Measurements from ENCODE around the gene KCNJ3.

DNA sequence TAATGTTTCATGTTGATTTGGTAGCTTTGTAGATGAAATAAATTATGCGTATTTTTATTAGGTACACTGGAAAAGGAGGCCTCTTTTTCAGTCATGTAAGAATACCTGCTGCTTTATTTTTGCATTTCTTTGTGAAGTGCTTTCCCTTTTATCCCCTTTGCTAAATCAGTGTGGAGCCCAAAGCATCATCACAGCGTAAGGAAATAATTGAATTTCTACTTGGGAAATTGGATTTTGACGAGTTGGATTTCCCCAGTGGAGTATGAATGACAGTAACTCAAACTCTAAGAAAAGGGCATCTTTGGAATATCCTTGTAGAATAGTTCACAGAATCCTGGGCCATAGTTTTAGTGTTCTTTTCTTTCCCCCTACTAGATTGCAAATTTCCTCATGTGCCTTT, 97.2 kb downstream of the KCNJ3 start:
- TF ChIP-seq SETDB1 (CRISPR knock-in tag; IDR thresholded peaks at IDR 0.05; ENCODE audit: borderline replicate concordance) (no peak), SIX4 (CRISPR knock-in tag; IDR thresholded peaks at IDR 0.05) (no peak), FOXJ3 (CRISPR knock-in tag; IDR thresholded peaks at IDR 0.05; ENCODE audit: borderline replicate concordance) (no peak), NFATC3 (CRISPR knock-in tag; IDR thresholded peaks at IDR 0.05) (no peak)
- TF ChIP-seq, protein P1, sequence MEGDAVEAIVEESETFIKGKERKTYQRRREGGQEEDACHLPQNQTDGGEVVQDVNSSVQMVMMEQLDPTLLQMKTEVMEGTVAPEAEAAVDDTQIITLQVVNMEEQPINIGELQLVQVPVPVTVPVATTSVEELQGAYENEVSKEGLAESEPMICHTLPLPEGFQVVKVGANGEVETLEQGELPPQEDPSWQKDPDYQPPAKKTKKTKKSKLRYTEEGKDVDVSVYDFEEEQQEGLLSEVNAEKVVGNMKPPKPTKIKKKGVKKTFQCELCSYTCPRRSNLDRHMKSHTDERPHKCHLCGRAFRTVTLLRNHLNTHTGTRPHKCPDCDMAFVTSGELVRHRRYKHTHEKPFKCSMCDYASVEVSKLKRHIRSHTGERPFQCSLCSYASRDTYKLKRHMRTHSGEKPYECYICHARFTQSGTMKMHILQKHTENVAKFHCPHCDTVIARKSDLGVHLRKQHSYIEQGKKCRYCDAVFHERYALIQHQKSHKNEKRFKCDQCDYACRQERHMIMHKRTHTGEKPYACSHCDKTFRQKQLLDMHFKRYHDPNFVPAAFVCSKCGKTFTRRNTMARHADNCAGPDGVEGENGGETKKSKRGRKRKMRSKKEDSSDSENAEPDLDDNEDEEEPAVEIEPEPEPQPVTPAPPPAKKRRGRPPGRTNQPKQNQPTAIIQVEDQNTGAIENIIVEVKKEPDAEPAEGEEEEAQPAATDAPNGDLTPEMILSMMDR (CRISPR knock-in tag; IDR thresholded peaks at IDR 0.05): no peak
